NB4 (cell line): ENCODE measurements around the gene TBCC.
"Not testable (repeated sequence)": the region's sequence is repeated elsewhere in the genome, so short reads cannot be mapped to it uniquely, and the experiment has no call there.

Experiments
- DNase-seq: peaks from one replicate; pipeline ENCODE4 v3.0.0; 2010; ENCODE audit warnings: low read depth
- H3K4me3 ChIP-seq: one replicate; pipeline ENCODE4 v1.5.1; 2011; ENCODE audit warnings: mild to moderate bottlenecking, low read depth, low read length, moderate library complexity
- MAX ChIP-seq: IDR thresholded peaks from 2 replicates; pipeline ENCODE4 v1.6.1; 2011; ENCODE audit warnings: low read depth, low read length
- MYC ChIP-seq: IDR thresholded peaks from 2 replicates; pipeline ENCODE4 v1.6.1; 2011; ENCODE audit warnings: low read depth, low read length
- POLR2A ChIP-seq: IDR thresholded peaks from 2 replicates; pipeline ENCODE4 v1.6.1; 2011; ENCODE audit warnings: mild to moderate bottlenecking; ENCODE audit not compliant: insufficient read length; ENCODE audit errors: extremely low read depth
- TF ChIP-seq, protein P1 (sequence below): IDR thresholded peaks from one replicate; pipeline ENCODE4 v1.5.1; 2012; ENCODE audit warnings: low read depth, low read length

The TBCC gene

DNA sequence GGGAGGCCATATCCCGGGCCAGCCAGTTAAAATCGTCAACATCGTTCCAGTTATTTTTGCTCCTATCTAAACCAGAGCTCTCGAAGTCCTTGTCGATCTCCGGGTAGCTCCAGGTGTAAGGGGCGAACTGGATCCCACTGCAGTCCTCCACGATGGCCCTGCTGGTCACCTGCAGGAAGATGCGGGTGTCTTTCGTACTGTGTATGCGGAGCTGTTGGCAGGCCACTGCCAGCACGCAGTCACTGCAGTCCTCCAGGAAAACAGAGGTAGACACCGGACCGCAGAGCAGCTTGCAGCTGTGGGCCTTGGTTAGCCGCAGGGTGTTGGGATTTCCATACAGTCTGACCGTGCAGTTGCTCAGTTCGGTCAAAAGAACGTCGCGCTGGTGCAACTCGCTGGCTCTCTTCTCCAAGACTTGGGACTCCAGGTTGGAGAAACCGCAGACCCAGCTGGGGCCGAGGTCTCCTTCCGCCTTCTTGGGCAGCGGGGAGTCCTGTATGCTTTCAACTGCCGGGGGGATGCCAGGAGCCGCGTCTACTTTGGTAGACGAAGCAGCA, 742 bp downstream of the TBCC start:
- DNase-seq, result peak; percentile 83
- H3K4me3 ChIP-seq, result peak overlapping the region; percentile 99
- TF ChIP-seq MYC, result no peak

DNA sequence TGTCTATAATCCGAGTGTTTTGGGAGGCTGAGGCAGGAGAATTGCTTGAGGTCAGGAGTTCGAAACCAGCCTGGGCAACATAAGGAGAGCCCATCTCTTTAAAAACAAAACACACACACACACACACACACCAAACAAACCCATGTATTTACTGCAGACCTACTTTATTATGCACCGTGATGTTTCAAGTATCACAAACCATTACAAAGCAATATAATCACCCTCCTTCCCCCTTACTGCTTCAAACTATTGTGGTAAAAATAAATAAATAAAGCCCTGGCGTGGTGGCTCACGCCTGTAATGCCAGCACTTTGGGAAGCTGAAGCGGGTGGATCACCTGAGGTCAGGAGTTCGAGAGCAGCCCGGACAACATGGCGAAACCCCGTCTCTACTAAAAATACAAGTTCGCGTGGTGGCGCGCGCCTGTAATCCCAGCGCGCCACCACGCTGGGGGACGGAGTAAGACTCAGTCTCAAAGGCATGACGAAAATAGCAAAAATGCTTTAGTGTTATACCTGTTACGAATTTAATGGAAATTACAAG, 1.5 kb downstream of the TBCC start:
- peak overlapping the region; percentile 99 for H3K4me3 ChIP-seq

DNA sequence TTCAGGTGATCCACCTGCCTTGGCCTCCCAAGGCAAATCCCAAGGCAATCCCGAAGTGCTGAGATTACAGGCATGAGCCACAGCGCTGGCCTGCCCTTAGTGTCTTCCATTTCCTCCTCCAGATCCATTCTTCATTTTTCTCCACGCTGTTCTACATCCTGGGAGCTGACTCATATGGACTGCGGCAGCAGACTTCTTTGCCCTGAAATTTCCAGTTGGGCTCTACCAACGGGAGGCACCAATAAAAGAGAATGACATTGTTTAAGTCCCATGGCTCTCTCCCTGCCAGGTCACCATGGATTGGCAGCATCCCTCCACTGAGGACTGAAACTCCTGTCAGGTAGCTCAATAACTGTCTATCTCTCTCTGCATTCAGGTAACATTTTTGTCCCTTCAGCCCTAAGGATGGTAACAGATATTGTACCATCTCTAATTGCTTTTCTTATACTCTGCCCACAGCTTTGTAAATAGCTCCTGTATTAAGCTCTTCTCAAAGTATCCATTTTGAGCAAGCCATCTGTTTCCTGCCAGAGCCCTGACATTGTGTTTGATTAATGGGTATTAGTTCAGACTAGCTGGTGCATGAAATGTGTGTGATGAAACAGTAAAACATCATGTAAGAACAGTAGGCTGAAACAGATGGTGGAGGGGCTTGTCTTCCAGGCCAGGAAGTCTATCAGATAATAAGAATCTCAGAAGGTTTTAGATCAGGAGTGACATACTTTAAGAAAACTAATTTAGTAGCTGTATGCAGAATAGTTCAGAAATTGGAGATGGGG, 3.6 kb downstream of the TBCC start:
- TF ChIP-seq MYC, result no peak
- TF ChIP-seq MAX, result no peak
- TF ChIP-seq POLR2A, result no peak
- TF ChIP-seq, protein P1, sequence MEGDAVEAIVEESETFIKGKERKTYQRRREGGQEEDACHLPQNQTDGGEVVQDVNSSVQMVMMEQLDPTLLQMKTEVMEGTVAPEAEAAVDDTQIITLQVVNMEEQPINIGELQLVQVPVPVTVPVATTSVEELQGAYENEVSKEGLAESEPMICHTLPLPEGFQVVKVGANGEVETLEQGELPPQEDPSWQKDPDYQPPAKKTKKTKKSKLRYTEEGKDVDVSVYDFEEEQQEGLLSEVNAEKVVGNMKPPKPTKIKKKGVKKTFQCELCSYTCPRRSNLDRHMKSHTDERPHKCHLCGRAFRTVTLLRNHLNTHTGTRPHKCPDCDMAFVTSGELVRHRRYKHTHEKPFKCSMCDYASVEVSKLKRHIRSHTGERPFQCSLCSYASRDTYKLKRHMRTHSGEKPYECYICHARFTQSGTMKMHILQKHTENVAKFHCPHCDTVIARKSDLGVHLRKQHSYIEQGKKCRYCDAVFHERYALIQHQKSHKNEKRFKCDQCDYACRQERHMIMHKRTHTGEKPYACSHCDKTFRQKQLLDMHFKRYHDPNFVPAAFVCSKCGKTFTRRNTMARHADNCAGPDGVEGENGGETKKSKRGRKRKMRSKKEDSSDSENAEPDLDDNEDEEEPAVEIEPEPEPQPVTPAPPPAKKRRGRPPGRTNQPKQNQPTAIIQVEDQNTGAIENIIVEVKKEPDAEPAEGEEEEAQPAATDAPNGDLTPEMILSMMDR, result no peak
- H3K4me3 ChIP-seq, result no peak overlapping the region
- peak; percentile 27 for DNase-seq

More for the DNA sequence above, 1.5 kb downstream of the TBCC start:
- DNase-seq, result no peak
- TF ChIP-seq MAX (no peak), POLR2A (no peak), MYC (no peak)
- TF ChIP-seq, protein P1, result no peak

DNA sequence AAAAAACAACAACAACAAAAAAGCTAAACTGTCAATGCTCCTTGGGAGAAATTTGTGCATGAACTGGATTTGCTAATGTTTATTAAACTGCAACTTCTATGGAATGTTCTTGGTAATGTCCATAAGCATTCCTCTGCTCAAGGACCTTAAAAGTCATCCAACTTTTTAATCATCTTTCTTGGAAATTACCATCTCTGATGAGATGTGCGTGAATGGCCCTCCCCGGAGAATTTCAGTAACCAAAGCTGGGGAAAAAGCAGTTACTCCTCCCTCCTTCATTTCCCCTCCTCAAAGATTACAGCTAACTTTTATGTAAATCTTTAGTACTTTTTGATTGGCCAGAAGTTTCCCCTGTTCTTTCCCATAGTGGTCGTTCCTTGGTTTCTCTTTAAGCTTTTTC, 5.2 kb downstream of the TBCC start:
- H3K4me3 ChIP-seq, result no peak overlapping the region
- DNase-seq, result no peak
- TF ChIP-seq POLR2A (no peak), MYC (no peak), MAX (no peak)
- TF ChIP-seq, protein P1, result no peak

DNA sequence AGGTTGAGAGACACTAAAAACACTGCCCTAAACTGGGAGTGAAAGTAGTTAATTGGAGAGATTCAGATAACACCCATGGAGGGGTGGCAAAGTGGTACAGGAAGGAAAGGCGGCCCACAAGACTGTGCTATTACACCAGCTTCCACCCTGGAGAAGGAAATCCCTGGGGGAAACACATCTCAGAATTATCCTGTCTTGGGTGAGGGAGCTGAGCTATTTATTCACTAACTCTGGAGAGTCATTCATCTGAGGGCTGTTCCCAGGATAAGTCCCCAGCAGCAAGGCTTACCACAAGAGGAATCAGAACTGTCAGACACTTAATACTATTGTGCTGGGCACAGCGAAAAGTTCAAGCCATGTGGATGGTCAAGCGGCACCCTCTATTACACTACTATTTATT, 9.9 kb downstream of the TBCC start:
- DNase-seq, result no peak
- TF ChIP-seq POLR2A (no peak), MYC (no peak)
- TF ChIP-seq, protein P1, result no peak
- H3K4me3 ChIP-seq, result no peak overlapping the region

DNA sequence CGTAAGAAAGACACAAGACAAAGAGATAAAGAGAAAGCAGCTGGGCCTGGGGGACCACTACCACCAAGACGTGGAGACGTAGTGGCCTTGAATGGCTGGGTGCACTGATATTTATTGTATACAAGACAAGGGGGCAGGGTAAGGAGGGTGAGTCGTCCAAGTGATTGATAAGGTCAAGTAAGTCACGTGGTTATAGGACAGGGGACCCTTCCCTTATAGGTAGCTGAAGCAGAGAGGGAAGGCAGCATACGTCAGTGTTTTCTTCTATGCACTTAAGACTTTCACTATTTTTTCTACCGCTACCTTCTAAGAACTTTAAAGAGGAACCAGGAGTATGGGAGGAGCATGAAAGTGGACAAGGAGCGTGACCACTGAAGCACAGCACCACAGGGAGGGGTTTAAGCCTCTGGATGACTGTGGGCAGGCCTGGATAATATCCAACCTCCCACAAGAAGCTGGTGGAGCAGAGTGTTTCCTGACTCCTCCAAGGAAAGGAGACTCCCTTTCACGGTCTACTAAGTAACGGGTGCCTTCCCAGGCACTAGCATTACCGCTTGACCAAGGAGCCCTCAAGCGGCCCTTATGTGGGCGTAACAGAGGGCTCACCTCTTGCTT, 11.9 kb downstream of the TBCC start:
- not testable (repeated sequence) for DNase-seq, H3K4me3 ChIP-seq

GRCh38 chr6:42729731-42730130, 16.2 kb downstream of the TBCC start:
- TF ChIP-seq MYC, result no peak
- TF ChIP-seq POLR2A, result no peak
- TF ChIP-seq MAX, result no peak
- TF ChIP-seq, protein P1, result no peak
- no peak for DNase-seq
- no peak overlapping the region for H3K4me3 ChIP-seq
